Measurements from ENCODE around the gene AOPEP. TPM values are rescaled to one million over a fixed set of nuclear protein-coding genes. Genes with fewer than 3 reads are reported as not detected.

Gene AOPEP
- total and polyA plus RNA-seq, 11 donors, result 105 to 310 (median 185) TPM

DNA sequence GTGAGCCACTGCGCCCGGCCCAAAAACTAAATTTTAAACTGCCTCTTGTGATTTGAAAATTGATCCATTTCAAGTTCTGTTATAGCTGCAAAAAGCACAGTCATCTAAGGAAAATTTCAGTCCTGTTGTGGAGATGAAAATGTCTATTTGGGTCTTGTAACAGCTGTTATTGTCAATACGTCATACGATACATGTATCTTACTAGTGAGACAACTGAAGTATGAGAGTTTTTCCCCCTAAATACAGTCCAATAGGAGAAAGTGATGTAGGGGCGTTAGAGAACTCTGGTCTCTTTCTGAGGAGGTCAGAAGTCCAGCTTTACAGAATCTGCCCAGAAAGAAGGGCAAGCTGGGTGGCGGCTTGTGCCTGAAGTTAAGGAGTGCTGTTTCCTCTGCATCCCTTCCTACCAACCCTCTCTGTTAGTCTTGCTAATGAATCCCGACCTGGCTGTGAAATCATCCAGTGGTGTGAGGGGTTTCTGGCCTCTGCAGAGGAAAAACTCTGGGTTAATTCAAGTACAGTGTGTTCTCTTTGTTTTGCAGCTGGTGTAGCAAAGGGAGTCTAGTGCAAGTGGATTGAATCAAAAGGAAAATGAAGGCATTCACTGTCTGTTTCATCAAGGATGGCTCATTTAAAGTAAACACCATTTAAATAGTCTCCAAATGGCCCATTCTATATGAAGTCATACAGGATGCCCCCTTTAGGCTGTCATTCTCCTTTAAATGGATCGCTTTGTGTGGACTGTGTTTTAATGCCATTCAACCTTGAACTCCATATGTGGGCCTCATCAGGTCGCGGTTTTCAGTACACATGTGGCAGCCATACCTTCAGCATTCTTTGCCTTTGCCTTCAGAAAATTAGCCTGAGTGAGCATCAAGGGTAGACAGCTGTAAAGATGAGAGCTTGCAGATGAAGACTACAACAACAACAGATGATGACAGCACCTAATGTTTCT is 59.0 kb downstream of the AOPEP start:
- no peak for ATAC-seq
- H3K27ac ChIP-seq, result no peak overlapping the region
- TF ChIP-seq POLR2A (IDR thresholded peaks at IDR 0.05), result no peak
- TF ChIP-seq, protein P1, sequence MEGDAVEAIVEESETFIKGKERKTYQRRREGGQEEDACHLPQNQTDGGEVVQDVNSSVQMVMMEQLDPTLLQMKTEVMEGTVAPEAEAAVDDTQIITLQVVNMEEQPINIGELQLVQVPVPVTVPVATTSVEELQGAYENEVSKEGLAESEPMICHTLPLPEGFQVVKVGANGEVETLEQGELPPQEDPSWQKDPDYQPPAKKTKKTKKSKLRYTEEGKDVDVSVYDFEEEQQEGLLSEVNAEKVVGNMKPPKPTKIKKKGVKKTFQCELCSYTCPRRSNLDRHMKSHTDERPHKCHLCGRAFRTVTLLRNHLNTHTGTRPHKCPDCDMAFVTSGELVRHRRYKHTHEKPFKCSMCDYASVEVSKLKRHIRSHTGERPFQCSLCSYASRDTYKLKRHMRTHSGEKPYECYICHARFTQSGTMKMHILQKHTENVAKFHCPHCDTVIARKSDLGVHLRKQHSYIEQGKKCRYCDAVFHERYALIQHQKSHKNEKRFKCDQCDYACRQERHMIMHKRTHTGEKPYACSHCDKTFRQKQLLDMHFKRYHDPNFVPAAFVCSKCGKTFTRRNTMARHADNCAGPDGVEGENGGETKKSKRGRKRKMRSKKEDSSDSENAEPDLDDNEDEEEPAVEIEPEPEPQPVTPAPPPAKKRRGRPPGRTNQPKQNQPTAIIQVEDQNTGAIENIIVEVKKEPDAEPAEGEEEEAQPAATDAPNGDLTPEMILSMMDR (IDR thresholded peaks at IDR 0.05), result no peak
- H3K4me1 ChIP-seq, result peaks cover 0 to 26% (median 13%) of the 10 kb centered on the region in 12 donors
- no peak overlapping the region for H3K4me3 ChIP-seq
- WGBS, 4 donors, result 85 to 92% (median 90%) methylated on average over 10 of the region's 10 CpGs
- H3K27me3 ChIP-seq, result no peaks in the 10 kb centered on the region
- H3K9me3 ChIP-seq, result no peaks in the 10 kb centered on the region
- intact Hi-C loops (cut with DNase I), result loop anchor here in 6 of 10 donors (2.0 to 10.0 kb wide), 5 partner anchors 101 to 347 kb away; no protein-coding TSS in a partner anchor
- H3K36me3 ChIP-seq, result peaks cover 0 to 4% (median 0%) of the 10 kb centered on the region in 9 donors
- DNase-seq, result no peak

DNA sequence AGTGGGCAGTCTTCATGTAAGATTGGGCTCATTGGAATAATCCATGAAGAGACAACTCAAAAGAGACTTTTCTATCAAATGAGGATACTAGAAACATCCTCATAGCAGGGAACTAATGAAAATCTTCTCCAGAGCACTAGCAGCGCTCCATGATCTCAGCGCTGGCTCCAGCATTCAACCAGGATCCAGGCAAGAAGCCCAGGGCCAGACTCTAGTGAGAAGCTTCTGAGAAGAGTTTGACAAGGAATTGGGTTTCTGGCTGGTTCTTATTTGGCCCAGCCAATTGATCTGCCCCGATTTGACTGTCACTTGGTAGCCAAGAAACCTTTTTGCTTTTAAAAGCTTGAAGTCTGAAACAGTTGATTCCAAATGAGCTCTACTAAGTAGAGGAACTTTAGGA is 60.1 kb downstream of the AOPEP start:
- 93 to 96% (median 94%) methylated on average over 3 of the region's 3 CpGs for WGBS, 4 donors
- Histone ChIP-seq H3K27me3 (no peaks in the 10 kb centered on the region), H3K9me3 (no peaks in the 10 kb centered on the region), H3K36me3 (peaks cover 0 to 7% (median 0%) of the 10 kb centered on the region in 9 donors), H3K4me1 (peaks cover 0 to 18% (median 9%) of the 10 kb centered on the region in 12 donors), H3K27ac (no peak overlapping the region), H3K4me3 (no peak overlapping the region)
- intact Hi-C loops (cut with DNase I), result loop anchor here in 5 of 10 donors (5.0 to 10.0 kb wide), 4 partner anchors 102 to 346 kb away; no protein-coding TSS in a partner anchor
- DNase-seq, result no peak
- TF ChIP-seq, protein P1 (IDR thresholded peaks at IDR 0.05), result no peak
- TF ChIP-seq POLR2A (IDR thresholded peaks at IDR 0.05), result no peak
- no peak for ATAC-seq

DNA sequence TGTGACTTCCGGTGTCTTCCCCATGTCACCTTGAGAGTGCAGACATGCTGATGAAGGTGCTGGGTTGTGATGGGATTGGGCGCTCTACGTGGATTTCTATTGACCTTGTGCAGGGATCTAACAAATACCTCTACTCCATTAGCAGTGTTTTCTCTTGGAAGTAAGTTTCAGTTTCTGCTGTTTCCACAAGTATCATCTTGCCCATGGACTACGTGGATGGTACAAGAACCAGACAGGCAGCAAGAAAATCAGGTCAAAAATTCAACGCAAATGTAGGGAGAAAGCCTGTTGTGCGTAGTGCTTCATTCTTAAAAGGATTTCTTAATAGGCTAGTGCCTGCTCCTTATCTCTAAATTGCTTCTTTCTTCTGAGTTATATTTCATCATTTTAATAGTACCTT is 60.8 kb downstream of the AOPEP start:
- no peak overlapping the region for H3K4me3 ChIP-seq
- H3K36me3 ChIP-seq, result peaks cover 0 to 7% (median 0%) of the 10 kb centered on the region in 9 donors
- WGBS, 4 donors, result 86 to 96% (median 90%) methylated on average over 6 of the region's 6 CpGs
- ATAC-seq (no peak), DNase-seq (no peak)
- peaks cover 0 to 15% (median 10%) of the 10 kb centered on the region in 12 donors for H3K4me1 ChIP-seq
- H3K27me3 ChIP-seq, result no peaks in the 10 kb centered on the region
- H3K9me3 ChIP-seq, result no peaks in the 10 kb centered on the region
- intact Hi-C loops (cut with DNase I), result loop anchor here in 5 of 10 donors (5.0 to 10.0 kb wide), 4 partner anchors 102 to 345 kb away; no protein-coding TSS in a partner anchor
- H3K27ac ChIP-seq, result no peak overlapping the region
- TF ChIP-seq POLR2A (IDR thresholded peaks at IDR 0.05), result no peak
- TF ChIP-seq, protein P1 (IDR thresholded peaks at IDR 0.05), result no peak

DNA sequence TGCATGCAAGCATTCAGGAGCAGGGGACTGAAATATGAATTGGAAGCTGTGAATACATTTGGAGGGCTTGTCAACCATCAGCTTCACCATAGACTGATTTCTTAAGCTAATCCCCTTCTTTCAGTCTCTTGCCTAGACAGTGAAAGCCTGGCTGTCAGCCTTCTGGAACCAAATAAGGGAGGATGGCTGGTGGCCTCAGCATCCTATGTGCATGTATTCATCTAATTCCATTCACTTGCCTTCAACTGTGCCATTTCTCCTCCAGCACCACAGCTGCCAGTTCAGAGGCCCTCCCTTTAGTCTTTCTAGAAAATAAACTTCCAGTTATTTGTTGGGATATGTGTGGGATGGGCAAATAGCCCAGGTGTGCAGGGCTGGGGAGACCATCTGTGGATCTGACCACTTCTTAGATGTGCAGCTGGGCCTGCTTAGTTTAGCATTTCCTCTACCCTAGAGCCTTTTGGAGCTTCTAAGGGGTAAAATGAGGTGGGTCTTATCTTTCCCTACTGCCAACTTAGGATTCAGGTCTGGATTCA is 62.1 kb downstream of the AOPEP start:
- no peak for DNase-seq

More for the DNA sequence above, 62.1 kb downstream of the AOPEP start:
- Histone ChIP-seq H3K27ac (no peak overlapping the region), H3K4me1 (peaks cover 0 to 10% (median 0%) of the 10 kb centered on the region in 12 donors), H3K9me3 (no peaks in the 10 kb centered on the region), H3K4me3 (no peak overlapping the region), H3K27me3 (no peaks in the 10 kb centered on the region), H3K36me3 (peaks cover 0 to 8% (median 0%) of the 10 kb centered on the region in 9 donors)
- intact Hi-C loops (cut with DNase I), result loop anchor here in 5 of 10 donors (5.0 to 10.0 kb wide), 4 partner anchors 104 to 344 kb away; no protein-coding TSS in a partner anchor
- ATAC-seq, result no peak
- TF ChIP-seq, protein P1 (IDR thresholded peaks at IDR 0.05), result no peak
- TF ChIP-seq POLR2A (IDR thresholded peaks at IDR 0.05), result no peak

All from heart left ventricle (tissue), 16 donors.